Measurements from ENCODE around the gene NID2. TPM values are rescaled to one million over a fixed set of nuclear protein-coding genes. Genes with fewer than 3 reads are reported as not detected.

NID2 gene
- polyA plus RNA-seq, 1 of the 3 experiments (the other 2 are of a cell fraction), result 22.7 TPM

DNA sequence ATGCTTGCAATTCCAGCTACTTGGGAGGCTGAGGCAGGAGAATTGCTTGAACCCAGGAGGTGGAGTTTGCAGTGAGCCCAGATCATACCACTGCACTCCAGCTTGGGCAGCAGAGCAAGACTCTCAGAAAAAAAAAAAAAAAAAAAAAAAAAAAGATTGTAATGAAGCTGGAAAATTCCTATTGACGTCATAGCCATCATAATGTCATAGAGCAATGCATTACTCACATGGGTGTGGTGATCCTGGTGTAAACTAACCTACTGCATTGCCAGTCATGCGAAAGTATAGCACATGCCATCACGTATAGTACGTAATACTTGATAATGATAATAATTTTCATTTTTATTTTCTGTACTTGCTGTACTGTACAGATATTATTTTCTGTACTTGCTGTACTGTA is 42.7 kb upstream of the NID2 start:
- no peaks in the 10 kb centered on the region for H4K20me1 ChIP-seq (ENCODE audit: insufficient read depth)
- H3K9ac ChIP-seq, result no peak overlapping the region
- TF ChIP-seq, protein P1, sequence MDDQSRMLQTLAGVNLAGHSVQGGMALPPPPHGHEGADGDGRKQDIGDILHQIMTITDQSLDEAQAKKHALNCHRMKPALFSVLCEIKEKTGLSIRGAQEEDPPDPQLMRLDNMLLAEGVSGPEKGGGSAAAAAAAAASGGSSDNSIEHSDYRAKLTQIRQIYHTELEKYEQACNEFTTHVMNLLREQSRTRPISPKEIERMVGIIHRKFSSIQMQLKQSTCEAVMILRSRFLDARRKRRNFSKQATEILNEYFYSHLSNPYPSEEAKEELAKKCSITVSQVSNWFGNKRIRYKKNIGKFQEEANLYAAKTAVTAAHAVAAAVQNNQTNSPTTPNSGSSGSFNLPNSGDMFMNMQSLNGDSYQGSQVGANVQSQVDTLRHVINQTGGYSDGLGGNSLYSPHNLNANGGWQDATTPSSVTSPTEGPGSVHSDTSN (IDR thresholded peaks at IDR 0.05), result no peak
- TF ChIP-seq GATA2 (CRISPR knock-in tag; IDR thresholded peaks at IDR 0.05) (no peak), GABPA (IDR thresholded peaks at IDR 0.05; ENCODE audit: low read depth) (no peak), RCOR1 (IDR thresholded peaks at IDR 0.05; ENCODE audit: low read length) (no peak), CHD2 (IDR thresholded peaks at IDR 0.05; ENCODE audit: low read length, partially characterized antibody) (no peak)
- TF ChIP-seq, protein P2, sequence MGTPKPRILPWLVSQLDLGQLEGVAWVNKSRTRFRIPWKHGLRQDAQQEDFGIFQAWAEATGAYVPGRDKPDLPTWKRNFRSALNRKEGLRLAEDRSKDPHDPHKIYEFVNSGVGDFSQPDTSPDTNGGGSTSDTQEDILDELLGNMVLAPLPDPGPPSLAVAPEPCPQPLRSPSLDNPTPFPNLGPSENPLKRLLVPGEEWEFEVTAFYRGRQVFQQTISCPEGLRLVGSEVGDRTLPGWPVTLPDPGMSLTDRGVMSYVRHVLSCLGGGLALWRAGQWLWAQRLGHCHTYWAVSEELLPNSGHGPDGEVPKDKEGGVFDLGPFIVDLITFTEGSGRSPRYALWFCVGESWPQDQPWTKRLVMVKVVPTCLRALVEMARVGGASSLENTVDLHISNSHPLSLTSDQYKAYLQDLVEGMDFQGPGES (IDR thresholded peaks at IDR 0.05; ENCODE audit: low read depth, low read length), result no peak
- WGBS (ENCODE audit: low lambda C conversion rate), result 78% methylated on average over 4 of the region's 4 CpGs
- H3K27ac ChIP-seq (ENCODE audit: low read depth in 2 of 2, low read length in 1 of 2), result no peak overlapping the region
- ChIA-PET CTCF (interaction anchor here (1.6 kb wide), 1 partner anchor 18 kb away, joined by 4 read pairs; no protein-coding TSS in a partner anchor), POLR2A (no interaction called here)
- H3K36me3 ChIP-seq (replicated peaks in 1 of 2; ENCODE audit: control insufficient read depth in 1 of 2, insufficient read depth in 2 of 2, low read length in 1 of 2), result no peaks in the 10 kb centered on the region
- H3K9me2 ChIP-seq, result no peaks in the 10 kb centered on the region
- H3K79me2 ChIP-seq (ENCODE audit: insufficient read depth), result no peaks in the 10 kb centered on the region
- no peaks in the 10 kb centered on the region for H3K4me1 ChIP-seq (ENCODE audit: control insufficient read depth in 1 of 2, insufficient read depth in 2 of 2, low read depth in 1 of 2, low read length in 1 of 2)
- no peak overlapping the region for H2AFZ ChIP-seq (ENCODE audit: low read depth)
- DNase-seq, result no peak
- no peaks in the 10 kb centered on the region for H3K27me3 ChIP-seq (ENCODE audit: insufficient read depth)
- H3K4me3 ChIP-seq (ENCODE audit: low read depth in 2 of 2, low read length in 1 of 2), result no peak overlapping the region
- no peaks in the 10 kb centered on the region for H3K9me3 ChIP-seq
- H3F3A ChIP-seq (replicated peaks; ENCODE audit: insufficient read depth), result peaks cover 11% of the 10 kb centered on the region
- no peak overlapping the region for H3K4me2 ChIP-seq

- 68% methylated on average over 5 of the region's 5 CpGs for WGBS (ENCODE audit: low lambda C conversion rate)
These were observed 41.7 kb upstream of the NID2 start for GRCh38 chr14:52110441-52111086.

More at GRCh38 chr14:52110441-52111086, 41.7 kb upstream of the NID2 start:
- H3K79me2 ChIP-seq (ENCODE audit: insufficient read depth), result no peaks in the 10 kb centered on the region
- H3K4me3 ChIP-seq (ENCODE audit: low read depth in 2 of 2, low read length in 1 of 2), result no peak overlapping the region
- ChIA-PET POLR2A (no interaction called here), CTCF (interaction anchor here (1.2 to 1.6 kb wide), 2 partner anchors 17 to 39 kb away, joined by 4 read pairs; no protein-coding TSS in a partner anchor)
- no peaks in the 10 kb centered on the region for H3K4me1 ChIP-seq (ENCODE audit: control insufficient read depth in 1 of 2, insufficient read depth in 2 of 2, low read depth in 1 of 2, low read length in 1 of 2)
- H3K27ac ChIP-seq (ENCODE audit: low read depth in 2 of 2, low read length in 1 of 2), result 0 out of 4 replicates have a peak overlapping the region, but pooled peaks of 1 of the 2 experiments have one; percentile 2
- TF ChIP-seq FOXM1 (IDR thresholded peaks at IDR 0.05; ENCODE audit: low read depth) (no peak), RCOR1 (IDR thresholded peaks at IDR 0.05; ENCODE audit: low read length) (no peak)
- TF ChIP-seq, protein P1 (IDR thresholded peaks at IDR 0.05), result no peak
- no peak overlapping the region for H3K4me2 ChIP-seq
- H3K9me2 ChIP-seq, result no peaks in the 10 kb centered on the region
- DNase-seq, result no peak
- H3K9me3 ChIP-seq, result no peaks in the 10 kb centered on the region
- H3K27me3 ChIP-seq (ENCODE audit: insufficient read depth), result no peaks in the 10 kb centered on the region
- H3K36me3 ChIP-seq (replicated peaks in 1 of 2; ENCODE audit: control insufficient read depth in 1 of 2, insufficient read depth in 2 of 2, low read length in 1 of 2), result no peaks in the 10 kb centered on the region
- H3F3A ChIP-seq (replicated peaks; ENCODE audit: insufficient read depth), result peaks cover 11% of the 10 kb centered on the region
- H4K20me1 ChIP-seq (ENCODE audit: insufficient read depth), result no peaks in the 10 kb centered on the region
- no peak overlapping the region for H3K9ac ChIP-seq
- H2AFZ ChIP-seq (ENCODE audit: low read depth), result no peak overlapping the region

Measured in SK-N-SH (cell line).